SK-N-MC (cell line): ENCODE measurements around the gene SBK2.

Experiments used
- EZH2 ChIP-seq: fragments of 200-600 bp; sonication (generic); IDR thresholded peaks from one replicate; pipeline ENCODE4 v1.6.1; 2017; ENCODE audit warnings: antibody characterized with exemption
- POLR2AphosphoS5 ChIP-seq: IDR thresholded peaks from 2 replicates; pipeline ENCODE4 v1.6.1; 2012; ENCODE audit warnings: mild to moderate bottlenecking, low read depth, low read length, borderline replicate concordance

GRCh38 chr19:55539090-55539984, 2.4 kb upstream of the SBK2 start:
- TF ChIP-seq EZH2: no peak
- TF ChIP-seq POLR2AphosphoS5: no peak
